HepG2 (cell line): ENCODE measurements around the gene NLRP5. TPM values are rescaled to one million over a fixed set of nuclear protein-coding genes. Genes with fewer than 3 reads are reported as not detected.
"Not testable (repeated sequence)": the region's sequence is repeated elsewhere in the genome, so short reads cannot be mapped to it uniquely, and the experiment has no call there.

Experiments
- ATAC-seq: fragments of 200-7000 bp; cut with Tn5 transposase; 3 replicates; pipeline ENCODE4 v1.9.1; 2020; ENCODE audit warnings: mild to moderate bottlenecking, moderate library complexity
- BruUV-seq: library from RNA; stranded (reverse); fragments of 400-500 nt; replicated peaks from 2 replicates; lab custom pipeline; 2021; lab: Mats Ljungman, UMichigan
- CTCF ChIA-PET: fragments of 300-600 bp; formaldehyde crosslinking; extraction: SDS; loops from one replicate; lab custom pipeline; 2021; ENCODE audit warnings: low total read pairs, inconsistent platforms, low intra/inter-chr PET ratio; lab: Yijun Ruan, JAX
- POLR2A ChIA-PET: fragments of 350-600 bp; sonication (Branson Sonifier 250); formaldehyde crosslinking; loops from one replicate; lab custom pipeline; 2020; ENCODE audit warnings: antibody characterized with exemption, inconsistent platforms; lab: Yijun Ruan, JAX
- DNase-seq: peaks from one replicate; pipeline ENCODE4 v3.0.0-alpha.2; 2015; ENCODE audit warnings: low spot score
- FAIRE-seq: peaks from 3 replicates; lab custom pipeline; 2011; peaks lifted over from hg19 to GRCh38; lab: Jason Lieb, UNC
- H2AFZ ChIP-seq: one replicate; pipeline ENCODE4 v1.6.1; 2011; ENCODE audit warnings: low read length, inconsistent platforms
- H3K27ac ChIP-seq: fragments of 300-600 bp; 3 replicates; pipeline ENCODE4 v1.8.0; 2011; ENCODE audit warnings: mixed run types, mild to moderate bottlenecking, mixed read lengths, low read length, inconsistent platforms; ENCODE audit not compliant: insufficient read depth; ENCODE audit errors: extremely low read length
- H3K27me3 ChIP-seq, 2 experiments: fragments of 200-600 bp in 1 of 2; 2 replicates in 1 of 2; 3 replicates in 1 of 2; pipeline versions ENCODE4 v1.6.0 to v1.8.0; 2011; ENCODE audit warnings: low read length in 2 of 2, mild to moderate bottlenecking in 2 of 2, moderate library complexity in 2 of 2, inconsistent platforms in 1 of 2; ENCODE audit not compliant: insufficient read depth in 2 of 2, control insufficient read depth in 1 of 2
- H3K36me3 ChIP-seq, 2 experiments: fragments of 200-600 bp in 1 of 2; replicated peaks in 1 of 2; 2 replicates in 1 of 2; 3 replicates in 1 of 2; pipeline versions ENCODE4 v1.5.1 to v1.8.0; 2011; ENCODE audit warnings: low read length in 2 of 2, inconsistent platforms in 1 of 2; ENCODE audit not compliant: insufficient read depth in 2 of 2, control insufficient read depth in 1 of 2
- H3K4me1 ChIP-seq: 2 replicates; pipeline ENCODE4 v1.5.1; 2012; ENCODE audit warnings: low read length, inconsistent platforms; ENCODE audit not compliant: insufficient read depth
- H3K4me2 ChIP-seq: 2 replicates; pipeline ENCODE4 v1.6.0; 2011; ENCODE audit warnings: low read depth, low read length, inconsistent platforms
- H3K4me3 ChIP-seq, 3 experiments: fragments of 200-600 bp in 1 of 3; sonication (generic), shearing (Covaris generic) in 1 of 3; replicated peaks in 1 of 3; 2 replicates each; pipeline ENCODE4 v1.5.1; 2011 to 2016; ENCODE audit warnings: low read length in 3 of 3, inconsistent platforms in 2 of 3, low read depth in 2 of 3, mild to moderate bottlenecking in 2 of 3, control low read depth in 1 of 3, mixed read lengths in 1 of 3; ENCODE audit not compliant: insufficient read depth in 1 of 3
- H3K79me2 ChIP-seq: one replicate; pipeline ENCODE4 v1.6.1; 2011; ENCODE audit warnings: low read length, inconsistent platforms; ENCODE audit not compliant: insufficient read depth
- H3K9ac ChIP-seq: 2 replicates; pipeline ENCODE4 v1.6.0; 2011; ENCODE audit warnings: mild to moderate bottlenecking, low read depth, low read length, inconsistent platforms; ENCODE audit not compliant: insufficient read depth
- H3K9me3 ChIP-seq: 2 replicates; pipeline ENCODE4 v1.5.1; 2012; ENCODE audit warnings: mild to moderate bottlenecking, low read length
- H4K20me1 ChIP-seq: 2 replicates; pipeline ENCODE4 v1.6.0; 2011; ENCODE audit warnings: inconsistent platforms, mild to moderate bottlenecking, low read length, moderate library complexity; ENCODE audit not compliant: insufficient read depth
- AGO2 ChIP-seq: fragments of 200-400 bp; formaldehyde crosslinking; optimal IDR thresholded peaks from 2 replicates; pipeline ENCODE3; 2017; ENCODE audit warnings: mild to moderate bottlenecking, low read depth, low read length, moderate library complexity
- FOSL2 ChIP-seq: sonication (generic); formaldehyde crosslinking; IDR thresholded peaks from 2 replicates; pipeline ENCODE4 v1.4.0; 2020; ENCODE audit warnings: missing genetic modification reagents
- IRF2 ChIP-seq: IDR thresholded peaks from 2 replicates; pipeline ENCODE4 v1.6.1; 2018; ENCODE audit warnings: missing genetic modification reagents, missing compliant biosample characterization
- MAFF ChIP-seq: IDR thresholded peaks from 2 replicates; pipeline ENCODE4 v1.6.1; 2011; ENCODE audit warnings: low read depth, low read length, improper control_type of control experiment
- MAFK ChIP-seq, 2 experiments: IDR thresholded peaks in 1 of 2; conservative IDR thresholded peaks in 1 of 2; 2 replicates each; pipeline ENCODE4 v1.6.1; 2011; ENCODE audit warnings: improper control_type of control experiment in 2 of 2, low read length in 2 of 2
- MBD4 ChIP-seq: IDR thresholded peaks from 2 replicates; pipeline ENCODE4 v1.6.1; 2012; ENCODE audit warnings: low read length, inconsistent platforms, borderline replicate concordance
- MEF2D ChIP-seq: sonication (generic); formaldehyde crosslinking; IDR thresholded peaks from 2 replicates; pipeline ENCODE4 v1.5.1; 2020; ENCODE audit warnings: mild to moderate bottlenecking, missing genetic modification reagents
- NRL ChIP-seq: sonication (generic); formaldehyde crosslinking; IDR thresholded peaks from 2 replicates; pipeline ENCODE4 v1.5.0; 2020; ENCODE audit warnings: missing genetic modification reagents, mild to moderate bottlenecking, moderate library complexity, borderline replicate concordance
- PREB ChIP-seq: sonication (generic); formaldehyde crosslinking; IDR thresholded peaks from 2 replicates; pipeline ENCODE4 v1.4.0; 2020; ENCODE audit warnings: missing genetic modification reagents
- RBM22 ChIP-seq: fragments of 200-400 bp; formaldehyde crosslinking; optimal IDR thresholded peaks from 2 replicates; pipeline ENCODE3; 2017; ENCODE audit warnings: mild to moderate bottlenecking, low read length, moderate library complexity
- RCOR2 ChIP-seq: IDR thresholded peaks from 2 replicates; pipeline ENCODE4 v1.6.1; 2016; ENCODE audit warnings: missing biosample characterization, missing genetic modification reagents
- RELA ChIP-seq: sonication (generic); formaldehyde crosslinking; IDR thresholded peaks from 2 replicates; pipeline ENCODE4 v1.4.0; 2020; ENCODE audit warnings: missing genetic modification reagents
- YY1 ChIP-seq: IDR thresholded peaks from 2 replicates; pipeline ENCODE4 v1.6.1; 2011; ENCODE audit warnings: low read length, low read depth, moderate library complexity, mild to moderate bottlenecking; ENCODE audit not compliant: insufficient read depth, insufficient replicate concordance
- ZNF20 ChIP-seq: sonication (generic); formaldehyde crosslinking; IDR thresholded peaks from 2 replicates; pipeline ENCODE4 v1.4.0; 2020; ENCODE audit warnings: mild to moderate bottlenecking, moderate library complexity, missing genetic modification reagents
- ZNF468 ChIP-seq: sonication (generic); formaldehyde crosslinking; IDR thresholded peaks from 2 replicates; pipeline ENCODE4 v1.8.0; 2022; ENCODE audit warnings: mild to moderate bottlenecking, moderate library complexity, missing genetic modification reagents
- ZNF883 ChIP-seq: sonication (generic); formaldehyde crosslinking; IDR thresholded peaks from 2 replicates; pipeline ENCODE4 v1.5.1; 2020; ENCODE audit warnings: mild to moderate bottlenecking, missing genetic modification reagents; ENCODE audit errors: not compliant biosample characterization
- WGBS: methylation state at CpG from one replicate; pipeline ENCODE4 v1.1.6; 2017; ENCODE audit warnings: low lambda C conversion rate; 5-methylcytosine and 5-hydroxymethylcytosine counted together
- in situ Hi-C: cut with HindIII; loops from 2 replicates; pipeline ENCODE4 v1.10.0; 2017; ENCODE audit warnings: low pct_unique_long_range_greater_than_20kb; ENCODE audit not compliant: extremely low pct_ligation_motif_present
- intact Hi-C: fragments of 100-400 bp; cut with micrococcal nuclease; formaldehyde crosslinking; loops from one replicate; pipeline ENCODE4 v1.10.0; 2022; ENCODE audit not compliant: unreplicated experiment
- polyA plus RNA-seq, 8 experiments: library from polyadenylated mRNA; depleted of rRNA in 3 of 8; stranded (reverse) in 7 of 8; unstranded in 1 of 8; fragments of >200 nt; fragmentation: Illumina TruSeq in 4 of 8; extraction: Trizol in 4 of 8; gene quantifications; 2 replicates each; pipeline versions ENCODE4 v1.2.1 to v1.2.3, GENCODE V29; 2011 to 2016; ENCODE audit warnings: low read depth in 4 of 8, missing spikeins in 1 of 8, mixed read lengths in 1 of 8; ENCODE audit not compliant: insufficient read depth in 1 of 8
- total RNA-seq, 5 experiments: library from RNA; depleted of rRNA; stranded (reverse); fragments of >200 nt; fragmentation: Illumina TruSeq; extraction: Trizol; gene quantifications; 2 replicates each; pipeline ENCODE4 v1.2.3, GENCODE V29; 2016; ENCODE audit warnings: low read depth in 1 of 5

NLRP5 gene
- total and polyA plus RNA-seq, 2 of the 13 experiments (the other 11 are each of a cell fraction or from before 2014, with no cell fraction given) = not detected

GRCh38 chr19:56098237-56098636, 111.7 kb downstream of the NLRP5 start:
- H3K4me3 ChIP-seq, POLR2A ChIA-PET, H3K4me2 ChIP-seq, intact Hi-C loops, FAIRE-seq, CTCF ChIA-PET, H3K9me3 ChIP-seq, H3K27me3 ChIP-seq, H2AFZ ChIP-seq, H3K27ac ChIP-seq, H3K4me1 ChIP-seq, DNase-seq, BruUV-seq, ATAC-seq, H3K9ac ChIP-seq: not testable (repeated sequence)
- 96% methylated on average over 14 of the region's 21 CpGs for whole genome bisulfite sequencing
- peak; percentile 57 for TF ChIP-seq RBM22
- H4K20me1 ChIP-seq = peaks cover 31% of the 10 kb centered on the region
- in situ Hi-C loops = loop anchor here (5.0 kb wide), 1 partner anchor 64 kb away; no protein-coding TSS in a partner anchor
- H3K36me3 ChIP-seq = peaks cover 39 to 80% of the 10 kb centered on the region in 2 experiments
- peaks cover 37% of the 10 kb centered on the region for H3K79me2 ChIP-seq

GRCh38 chr19:56098731-56099568, 112.4 kb downstream of the NLRP5 start:
- TF ChIP-seq ZNF883 (CRISPR knock-in tag) (no peak), PREB (CRISPR knock-in tag) (no peak), YY1 (no peak), RBM22 (no peak), RELA (CRISPR knock-in tag) (no peak), MEF2D (CRISPR knock-in tag) (no peak), FOSL2 (CRISPR knock-in tag) (no peak), ZNF468 (CRISPR knock-in tag) (no peak), ZNF20 (no peak), AGO2 (peak; percentile 62), MAFK (conservative IDR thresholded peaks at IDR 0.05 in 1 of 2, IDR thresholded peaks at IDR 0.05 in 1 of 2; ENCODE audit: low read length in 2 of 2) (peak; percentile 93 to 95), MBD4 (no peak), IRF2 (CRISPR knock-in tag) (no peak), NRL (CRISPR knock-in tag) (no peak), RCOR2 (CRISPR knock-in tag) (no peak), MAFF (peak; percentile 92)
- Histone ChIP-seq H3K79me2 (peaks cover 35% of the 10 kb centered on the region), H3K27ac (no peak overlapping the region), H3K27me3 (no peaks in the 10 kb centered on the region; a peak in 1 of 5 replicates), H3K4me1 (no peaks in the 10 kb centered on the region), H3K36me3 (peaks cover 39 to 78% of the 10 kb centered on the region in 2 experiments), H3K4me2 (no peak overlapping the region), H4K20me1 (peaks cover 32% of the 10 kb centered on the region), H3K9me3 (no peaks in the 10 kb centered on the region), H3K9ac (no peak overlapping the region), H2AFZ (no peak overlapping the region), H3K4me3 (no peak overlapping the region)
- CTCF ChIA-PET = no interaction called here
- intact Hi-C loops = no loop called here
- DNase-seq = no peak
- POLR2A ChIA-PET = no interaction called here
- in situ Hi-C loops = loop anchor here (5.0 kb wide), 1 partner anchor 63 kb away; no protein-coding TSS in a partner anchor
- no TSS peak for BruUV-seq
- no peak for ATAC-seq
- FAIRE-seq = no peak
- WGBS = 98% methylated on average over 14 of the region's 34 CpGs
